ENCODE measurements around the gene JMJD6.
A peak's percentile ranks its signal among the peaks of the same experiment; 100 is the strongest.

JMJD6 gene

GRCh38 chr17:76686538-76687297 is 39.7 kb downstream of the JMJD6 start:
- in situ Hi-C loops (cut with HindIII; ENCODE audit: low pct_ligation_motif_present, low pct_unique_long_range_greater_than_20kb, low sequenced_read_pairs) = no loop called here

GRCh38 chr17:76685846-76686245 is 40.6 kb downstream of the JMJD6 start:
- in situ Hi-C loops (cut with HindIII; ENCODE audit: low pct_ligation_motif_present, low pct_unique_long_range_greater_than_20kb, low sequenced_read_pairs) = no loop called here
- DNase-seq = no peak

More at GRCh38 chr17:76686538-76687297, 39.7 kb downstream of the JMJD6 start:
- no peak for DNase-seq

GRCh38 chr17:76685366-76685765 is 41.0 kb downstream of the JMJD6 start:
- in situ Hi-C loops (cut with HindIII; ENCODE audit: low pct_ligation_motif_present, low pct_unique_long_range_greater_than_20kb, low sequenced_read_pairs) = no loop called here
- no peak for DNase-seq

- no peak for DNase-seq
- in situ Hi-C loops (cut with HindIII; ENCODE audit: low pct_ligation_motif_present, low pct_unique_long_range_greater_than_20kb, low sequenced_read_pairs) = no loop called here
Observed at GRCh38 chr17:76684756-76685155, 41.6 kb downstream of the JMJD6 start.

DNA sequence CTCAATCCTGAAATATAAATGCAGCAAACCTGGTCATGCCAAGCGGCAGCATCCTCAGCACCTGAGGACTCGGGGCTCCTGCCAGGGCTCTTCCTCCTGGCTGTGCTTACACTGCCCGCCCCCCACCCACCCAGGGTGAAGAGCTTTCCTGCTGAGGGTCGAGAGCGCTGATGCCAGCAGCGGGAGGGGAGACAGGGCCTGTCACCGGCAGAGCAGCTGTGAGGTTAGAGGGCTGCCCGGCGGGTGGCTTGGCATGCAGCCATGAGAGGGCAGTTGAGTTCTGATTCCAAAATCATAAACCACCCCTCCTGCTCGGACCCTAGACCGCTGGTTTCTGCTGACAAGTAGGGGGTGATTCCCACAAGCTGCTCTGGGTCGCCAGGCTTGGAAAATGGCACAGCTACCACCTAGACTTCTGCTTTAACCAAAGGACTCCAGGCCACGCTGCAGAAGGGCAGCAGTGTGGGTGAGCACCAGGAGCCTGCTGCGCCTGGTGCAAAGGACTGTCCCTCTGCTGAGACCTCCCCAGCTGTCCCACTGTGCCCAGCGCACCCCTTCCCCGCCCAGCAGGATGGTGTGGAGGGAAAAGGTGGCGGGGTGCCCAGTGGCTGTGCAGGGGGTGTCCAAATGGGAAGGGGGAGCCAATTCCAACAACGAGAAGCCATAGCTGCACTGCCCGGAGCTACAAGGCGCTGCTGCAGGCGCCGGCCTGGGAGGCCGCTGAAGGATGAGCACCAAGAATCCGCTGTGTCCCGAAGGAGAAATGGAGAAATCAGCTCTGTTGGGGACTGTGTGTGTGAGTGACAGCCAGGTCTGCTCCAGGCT is 42.3 kb downstream of the JMJD6 start:
- in situ Hi-C loops (cut with HindIII; ENCODE audit: low pct_ligation_motif_present, low pct_unique_long_range_greater_than_20kb, low sequenced_read_pairs) = no loop called here
- no peak for DNase-seq

- DNase-seq = no peak
- in situ Hi-C loops (cut with HindIII; ENCODE audit: low pct_ligation_motif_present, low pct_unique_long_range_greater_than_20kb, low sequenced_read_pairs) = no loop called here
Observed at GRCh38 chr17:76683011-76683755, 43.2 kb downstream of the JMJD6 start.

DNA sequence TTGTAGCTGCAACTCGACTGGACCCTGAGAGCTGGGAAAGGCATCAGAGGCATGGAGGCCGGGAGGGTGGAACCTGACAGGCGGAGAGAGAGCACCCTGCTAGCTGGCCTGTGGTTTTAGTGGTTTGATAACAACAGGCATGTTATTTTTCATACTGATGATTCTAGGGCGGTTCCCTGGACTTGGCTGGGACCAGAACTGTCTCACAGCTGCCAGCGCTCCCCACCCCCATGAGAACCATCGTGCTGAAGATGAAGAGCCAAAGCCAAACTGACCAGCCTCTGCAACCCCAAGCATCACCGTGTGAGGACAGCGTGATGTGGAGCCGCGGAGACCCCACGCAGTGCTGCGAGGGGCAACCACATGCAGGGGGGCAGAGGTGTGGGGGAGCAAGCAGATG is 44.1 kb downstream of the JMJD6 start:
- no peak for DNase-seq

GRCh38 chr17:76681222-76682137 is 44.9 kb downstream of the JMJD6 start:
- in situ Hi-C loops (cut with HindIII; ENCODE audit: low pct_ligation_motif_present, low pct_unique_long_range_greater_than_20kb, low sequenced_read_pairs) = no loop called here
- DNase-seq = peak; percentile 60

More for the DNA sequence above, 44.1 kb downstream of the JMJD6 start:
- in situ Hi-C loops (cut with HindIII; ENCODE audit: low pct_ligation_motif_present, low pct_unique_long_range_greater_than_20kb, low sequenced_read_pairs) = no loop called here

GRCh38 chr17:76679239-76679638 is 47.2 kb downstream of the JMJD6 start:
- in situ Hi-C loops (cut with HindIII; ENCODE audit: low pct_ligation_motif_present, low pct_unique_long_range_greater_than_20kb, low sequenced_read_pairs) = no loop called here
- DNase-seq = no peak

DNA sequence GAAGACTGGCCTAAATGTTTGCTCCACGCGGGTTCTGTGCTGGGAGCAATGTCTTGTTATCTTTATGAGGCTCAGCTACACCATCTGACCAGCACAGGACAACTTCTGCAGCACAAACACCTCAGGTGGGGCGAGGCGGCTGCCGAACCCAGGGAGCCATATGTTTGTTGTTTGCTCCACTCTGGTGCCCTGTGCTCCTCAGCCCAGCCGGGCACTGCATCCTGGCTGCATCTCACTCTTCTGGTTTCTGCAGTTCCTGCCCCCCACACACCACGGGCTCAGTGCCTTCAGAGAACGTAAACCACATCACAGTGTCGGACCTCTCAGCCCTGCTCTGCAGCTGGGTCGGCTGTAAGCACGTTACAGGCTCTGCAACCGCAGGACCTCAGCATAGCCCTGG is 48.1 kb downstream of the JMJD6 start:
- no peak for DNase-seq
- in situ Hi-C loops (cut with HindIII; ENCODE audit: low pct_ligation_motif_present, low pct_unique_long_range_greater_than_20kb, low sequenced_read_pairs) = no loop called here

DNA sequence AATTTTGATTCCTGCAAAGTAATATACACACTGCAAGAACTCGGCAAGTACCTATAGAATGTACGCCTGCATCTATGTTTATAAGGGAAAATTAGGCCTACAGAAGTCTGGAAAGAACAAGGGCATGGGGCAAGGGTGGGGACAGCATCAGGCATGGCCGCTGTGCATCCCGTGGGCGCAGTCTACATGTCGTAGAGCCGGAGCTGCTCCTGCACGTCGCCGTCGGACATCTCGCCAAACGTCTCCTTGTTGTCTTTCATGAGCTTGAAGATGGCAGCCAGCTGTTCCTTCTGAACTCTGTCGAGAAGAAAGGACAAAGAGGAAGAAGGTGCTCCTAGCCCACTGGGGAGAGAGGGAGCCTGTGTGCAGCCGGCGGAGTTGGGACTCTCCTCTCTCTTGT is 49.0 kb downstream of the JMJD6 start:
- no peak for DNase-seq
- in situ Hi-C loops (cut with HindIII; ENCODE audit: low pct_ligation_motif_present, low pct_unique_long_range_greater_than_20kb, low sequenced_read_pairs) = no loop called here

DNA sequence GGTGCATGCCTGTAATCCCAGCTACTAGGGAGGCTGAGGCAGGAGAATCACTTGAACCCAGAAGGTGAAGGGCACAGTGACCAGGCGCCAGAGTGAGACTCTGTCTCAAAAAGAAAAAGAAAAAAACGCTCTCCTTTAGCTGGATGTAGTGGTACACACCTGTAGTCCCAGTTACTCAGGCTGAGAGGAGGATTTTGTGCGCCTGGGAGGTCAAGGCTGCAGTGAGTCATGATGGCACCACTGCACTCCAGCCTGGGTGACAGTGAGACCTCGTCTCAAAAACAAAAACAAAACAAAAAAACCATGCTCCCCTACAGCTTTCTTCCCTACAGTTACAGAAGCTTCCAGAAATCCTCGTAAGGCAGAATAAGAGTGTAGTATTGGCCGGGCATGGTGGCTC is 49.8 kb downstream of the JMJD6 start:
- in situ Hi-C loops (cut with HindIII; ENCODE audit: low pct_ligation_motif_present, low pct_unique_long_range_greater_than_20kb, low sequenced_read_pairs) = no loop called here
- DNase-seq = no peak

DNA sequence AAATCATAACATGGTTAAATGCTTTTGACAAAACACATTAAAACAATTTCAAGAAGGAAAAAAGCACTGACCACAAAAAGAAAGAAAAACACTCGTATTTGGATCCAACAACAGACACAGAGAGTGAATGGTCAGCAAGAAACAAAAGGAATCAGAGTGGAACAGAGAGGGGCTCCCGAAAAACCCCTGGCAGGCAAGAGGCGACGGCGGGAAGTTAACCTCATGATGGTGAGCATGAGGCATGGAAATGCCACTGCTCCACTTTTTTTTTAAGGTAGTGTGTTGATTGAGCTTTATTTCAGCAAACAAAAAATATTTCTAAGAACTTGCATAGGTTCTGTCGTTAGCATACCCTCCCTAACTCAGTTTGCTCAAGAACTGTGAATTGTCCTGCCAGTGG is 50.8 kb downstream of the JMJD6 start:
- in situ Hi-C loops (cut with HindIII; ENCODE audit: low pct_ligation_motif_present, low pct_unique_long_range_greater_than_20kb, low sequenced_read_pairs) = no loop called here
- no peak for DNase-seq

DNA sequence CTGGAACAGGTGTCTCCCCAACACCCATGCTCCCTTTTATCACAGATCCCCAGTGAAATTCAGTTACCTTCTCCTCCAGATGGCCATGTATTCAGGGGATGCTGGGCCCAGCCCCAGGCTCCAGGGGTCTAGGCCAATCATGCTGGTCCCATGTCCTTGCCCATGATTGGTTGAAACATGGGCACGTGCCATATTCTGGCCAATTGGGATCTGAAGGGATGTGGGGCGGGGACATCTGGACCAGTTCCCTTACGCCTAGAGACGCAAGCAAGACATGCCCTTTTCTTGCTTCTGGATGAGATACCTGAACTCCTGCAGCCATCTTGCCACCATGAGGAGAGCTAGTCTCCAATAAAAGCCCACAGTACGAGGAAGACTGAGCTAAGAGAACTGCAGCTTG is 51.8 kb downstream of the JMJD6 start:
- no peak for DNase-seq
- in situ Hi-C loops (cut with HindIII; ENCODE audit: low pct_ligation_motif_present, low pct_unique_long_range_greater_than_20kb, low sequenced_read_pairs) = no loop called here

DNA sequence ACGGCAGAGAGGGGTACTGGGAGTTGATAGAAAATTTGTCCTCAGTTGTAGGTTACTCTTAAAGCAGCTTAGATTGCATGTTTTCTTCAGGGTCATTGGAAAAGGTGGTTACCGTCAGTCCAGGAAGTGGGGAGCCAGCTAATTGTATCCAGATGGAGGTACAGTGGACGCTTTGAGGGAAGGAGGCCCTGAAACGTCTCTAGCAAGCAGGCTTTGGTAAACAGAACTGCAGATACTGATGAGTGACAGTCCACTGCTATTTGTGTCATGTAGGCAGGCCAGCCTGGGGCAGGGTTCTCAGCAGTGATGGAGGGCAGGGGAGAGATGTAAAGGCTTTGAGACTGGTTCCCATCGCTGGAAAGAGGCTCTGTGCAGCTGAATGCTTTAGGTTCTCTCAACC is 52.7 kb downstream of the JMJD6 start:
- in situ Hi-C loops (cut with HindIII; ENCODE audit: low pct_ligation_motif_present, low pct_unique_long_range_greater_than_20kb, low sequenced_read_pairs) = no loop called here
- no peak for DNase-seq

GRCh38 chr17:76672892-76673291 is 53.5 kb downstream of the JMJD6 start:
- in situ Hi-C loops (cut with HindIII; ENCODE audit: low pct_ligation_motif_present, low pct_unique_long_range_greater_than_20kb, low sequenced_read_pairs) = no loop called here
- no peak for DNase-seq

- DNase-seq = no peak
- in situ Hi-C loops (cut with HindIII; ENCODE audit: low pct_ligation_motif_present, low pct_unique_long_range_greater_than_20kb, low sequenced_read_pairs) = no loop called here
Observed at GRCh38 chr17:76672270-76672851, 54.0 kb downstream of the JMJD6 start.

DNA sequence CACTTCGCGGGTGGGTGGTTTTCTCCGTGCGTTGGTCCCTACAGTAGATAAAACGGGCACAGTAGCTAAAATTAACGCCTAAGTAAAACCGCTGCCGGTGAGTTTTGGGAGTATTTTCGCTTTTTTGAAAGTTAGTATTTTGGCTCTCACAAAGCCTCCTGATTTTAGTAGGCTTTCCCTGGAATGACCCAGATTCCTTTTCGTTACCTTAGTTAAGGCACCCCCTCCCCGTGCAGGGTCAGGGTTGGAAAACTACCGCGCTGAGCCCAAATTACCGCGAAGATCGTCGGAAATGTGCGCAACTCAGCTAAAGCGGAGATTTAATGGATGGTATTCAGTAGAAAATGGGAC is 54.5 kb downstream of the JMJD6 start:
- no peak for DNase-seq
- in situ Hi-C loops (cut with HindIII; ENCODE audit: low pct_ligation_motif_present, low pct_unique_long_range_greater_than_20kb, low sequenced_read_pairs) = no loop called here
